ENCODE results near the gene WIZ. TPM values are rescaled to one million over a fixed set of nuclear protein-coding genes. Genes with fewer than 3 reads are reported as not detected.

Gene WIZ
- total and polyA plus RNA-seq, 2 experiments from 2014 or later, result 8.9 to 39.5 TPM

GRCh38 chr19:15374105-15374651 is 75.6 kb downstream of the WIZ start:
- peaks cover 14% of the 10 kb centered on the region for H3K4me1 Mint-ChIP-seq
- DNase-seq (ENCODE audit: low spot score) (no peak), ATAC-seq (no peak)
- no peaks in the 10 kb centered on the region for H3K9me2 ChIP-seq (ENCODE audit: insufficient read depth)
- peaks cover 19% of the 10 kb centered on the region for H3K36me3 ChIP-seq (ENCODE audit: insufficient read depth)
- peaks cover 46% of the 10 kb centered on the region for H3K36me3 Mint-ChIP-seq (ENCODE audit: low read depth)
- no peak overlapping the region for H3K27ac ChIP-seq (ENCODE audit: low read depth)
- H4K20me1 ChIP-seq (replicated peaks; ENCODE audit: insufficient read depth), result peaks cover 39% of the 10 kb centered on the region
- no peak overlapping the region for H3K4me2 ChIP-seq
- no peak overlapping the region for H3K27ac Mint-ChIP-seq
- H3K27me3 Mint-ChIP-seq (ENCODE audit: insufficient read depth, low read depth, poor library complexity), result peaks cover 16% of the 10 kb centered on the region
- peaks cover 3% of the 10 kb centered on the region; the same call in 1 of the 2 replicates for H3F3A ChIP-seq (replicated peaks; ENCODE audit: low read depth)
- peaks cover 79% of the 10 kb centered on the region for H3K79me2 ChIP-seq (replicated peaks; ENCODE audit: insufficient read depth)
- H3K4me3 ChIP-seq, result no peak overlapping the region
- H2AFZ ChIP-seq, result no peak overlapping the region
- H3K4me3 Mint-ChIP-seq, result no peak overlapping the region
- peaks cover 4% of the 10 kb centered on the region; the same call in 1 of the 2 replicates for H3K4me1 ChIP-seq (ENCODE audit: insufficient read depth)
- H3K27me3 ChIP-seq (ENCODE audit: insufficient read depth), result no peaks in the 10 kb centered on the region
- no peaks in the 10 kb centered on the region; the same call in 2 of the 3 replicates for H3K9me3 Mint-ChIP-seq
- TF ChIP-seq ZNF462 (CRISPR knock-in tag; IDR thresholded peaks at IDR 0.05) (no peak), ZNF114 (CRISPR knock-in tag; IDR thresholded peaks at IDR 0.05) (no peak)

- no peak overlapping the region for H3K27ac Mint-ChIP-seq
- Histone ChIP-seq H3K27ac (ENCODE audit: low read depth) (no peak overlapping the region), H3K9me2 (ENCODE audit: insufficient read depth) (no peaks in the 10 kb centered on the region), H4K20me1 (replicated peaks; ENCODE audit: insufficient read depth) (peaks cover 38% of the 10 kb centered on the region), H3K4me1 (ENCODE audit: insufficient read depth) (peaks cover 4% of the 10 kb centered on the region; the same call in 1 of the 2 replicates), H3F3A (replicated peaks; ENCODE audit: low read depth) (peaks cover 2% of the 10 kb centered on the region; the same call in 1 of the 2 replicates), H3K27me3 (ENCODE audit: insufficient read depth) (no peaks in the 10 kb centered on the region), H3K4me3 (no peak overlapping the region), H3K79me2 (replicated peaks; ENCODE audit: insufficient read depth) (peaks cover 73% of the 10 kb centered on the region), H3K36me3 (ENCODE audit: insufficient read depth) (peaks cover 19% of the 10 kb centered on the region), H2AFZ (no peak overlapping the region), H3K4me2 (no peak overlapping the region)
- no peak overlapping the region for H3K4me3 Mint-ChIP-seq
- ATAC-seq (no peak), DNase-seq (ENCODE audit: low spot score) (no peak)
- peaks cover 14% of the 10 kb centered on the region for H3K27me3 Mint-ChIP-seq (ENCODE audit: insufficient read depth, low read depth, poor library complexity)
- H3K4me1 Mint-ChIP-seq, result peaks cover 14% of the 10 kb centered on the region
- H3K9me3 Mint-ChIP-seq, result no peaks in the 10 kb centered on the region; the same call in 2 of the 3 replicates
- peaks cover 52% of the 10 kb centered on the region for H3K36me3 Mint-ChIP-seq (ENCODE audit: low read depth)
- no peak for TF ChIP-seq STAT1 (IDR thresholded peaks at IDR 0.05; ENCODE audit: unreplicated experiment)
- no peak for TF ChIP-seq NANOG (IDR thresholded peaks at IDR 0.05; ENCODE audit: borderline replicate concordance)
- no peak for TF ChIP-seq ZNF114 (CRISPR knock-in tag; IDR thresholded peaks at IDR 0.05)
- no peak for TF ChIP-seq ZNF331 (CRISPR knock-in tag; IDR thresholded peaks at IDR 0.05; ENCODE audit: low read depth)
- no peak for TF ChIP-seq ETS1 (IDR thresholded peaks at IDR 0.05)
- no peak for TF ChIP-seq REST (IDR thresholded peaks at IDR 0.05; ENCODE audit: unreplicated experiment)
- TF ChIP-seq EZH2 (IDR thresholded peaks at IDR 0.05; ENCODE audit: low read depth, unreplicated experiment), result no peak
- no peak for TF ChIP-seq JUNB (IDR thresholded peaks at IDR 0.05; ENCODE audit: unreplicated experiment)
- no peak for TF ChIP-seq EZH2phosphoT487 (IDR thresholded peaks at IDR 0.05; ENCODE audit: unreplicated experiment)
Measured at GRCh38 chr19:15373644-15374043, 76.1 kb downstream of the WIZ start.
